Amygdala (tissue), 56 donors: ENCODE results near the gene PKNOX2.

Experiments
- DNase-seq, 56 donors: peaks; one replicate each; lab custom pipeline; 2025; lab: John Stamatoyannopoulos, UW

Gene PKNOX2

DNA sequence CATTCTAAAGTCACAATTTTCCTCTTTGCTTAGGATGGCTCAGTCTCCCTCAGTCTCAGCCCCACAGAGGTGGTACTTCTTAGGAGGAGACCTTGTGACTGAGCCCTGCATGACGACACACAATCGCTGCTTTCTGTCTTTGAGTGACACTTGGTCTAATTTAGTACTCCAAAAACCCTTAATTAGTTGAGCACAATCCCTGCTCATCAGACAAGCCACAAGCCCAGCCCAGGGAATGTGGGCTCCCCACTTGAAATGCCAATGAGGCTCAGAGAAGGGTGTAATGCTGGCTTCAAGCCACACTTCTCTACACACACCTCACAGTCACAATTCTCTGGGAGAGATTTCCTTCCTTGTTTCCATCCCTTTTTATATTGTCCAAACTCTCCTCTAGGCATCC is 229.7 kb downstream of the PKNOX2 start:
- no peak for DNase-seq

DNA sequence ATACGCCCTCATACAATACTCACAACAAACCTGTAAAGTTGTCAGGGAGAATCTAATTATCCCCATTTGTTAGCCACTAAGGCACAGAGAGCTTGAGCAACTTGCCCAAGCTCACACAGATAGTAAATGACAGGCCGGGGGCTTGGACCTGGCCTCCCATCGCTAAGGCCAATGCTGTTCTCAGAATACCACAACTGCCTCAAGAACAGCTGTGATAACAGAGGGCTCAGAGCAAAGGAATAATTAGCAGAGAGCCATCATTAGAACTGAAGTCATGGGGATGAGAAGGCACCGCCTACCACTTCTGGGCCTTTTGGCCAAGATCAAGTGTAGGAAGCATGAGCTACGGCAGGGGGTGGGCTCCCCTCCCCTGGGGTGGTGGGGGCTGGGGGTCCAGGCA is 232.9 kb downstream of the PKNOX2 start:
- DNase-seq = no peak

DNA sequence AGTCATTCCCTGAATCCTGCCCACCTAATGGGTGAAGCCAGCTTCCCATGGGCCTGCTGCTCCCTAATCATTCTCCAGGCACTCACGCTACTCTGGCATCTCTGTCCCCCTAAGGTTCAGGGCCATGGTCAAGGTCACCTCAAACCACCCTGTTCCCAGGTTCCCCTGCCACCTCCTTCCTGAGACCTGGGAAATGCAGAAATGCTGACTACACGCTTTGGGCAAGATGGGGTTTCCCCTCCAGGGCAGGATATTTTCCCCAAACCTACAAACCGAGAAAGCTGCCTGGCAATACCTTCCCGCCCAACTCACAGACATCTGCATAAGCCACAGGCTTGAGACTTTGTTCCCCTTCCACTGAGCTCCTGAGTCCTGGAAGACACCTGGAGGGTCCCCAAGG is 233.9 kb downstream of the PKNOX2 start:
- DNase-seq = no peak

DNA sequence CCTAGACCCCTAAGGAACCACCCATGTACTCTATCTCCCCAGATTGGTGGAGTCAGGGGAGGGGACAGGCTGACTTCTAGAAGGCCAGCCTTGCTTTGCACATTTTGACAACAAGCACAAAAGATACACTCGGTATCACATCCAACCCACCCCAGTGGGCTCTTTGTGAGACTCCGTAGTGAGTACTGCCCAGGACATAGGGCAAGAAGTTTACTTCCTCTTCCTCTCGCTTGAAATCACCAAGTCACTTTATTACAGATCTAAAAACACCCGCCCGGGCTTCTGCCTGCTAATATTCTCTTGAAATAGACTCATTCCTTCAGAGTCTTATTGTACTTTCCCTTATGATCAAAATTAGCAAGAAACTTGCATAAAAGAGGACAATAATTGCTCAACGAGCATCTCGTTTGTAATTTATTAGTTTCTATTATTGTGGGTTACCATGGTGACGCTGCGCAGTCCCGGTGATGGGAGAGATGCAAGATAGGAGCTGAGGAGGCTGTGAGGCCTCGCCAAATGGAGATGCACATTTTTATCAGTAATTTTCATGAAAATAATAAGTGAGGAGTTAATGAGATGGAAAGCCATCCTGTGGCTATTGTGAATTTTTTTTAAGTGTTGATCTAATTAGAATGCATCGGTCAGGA is 234.6 kb downstream of the PKNOX2 start:
- peak in 10 of 56 donors; percentile 12 to 53 (median 30) for DNase-seq

DNA sequence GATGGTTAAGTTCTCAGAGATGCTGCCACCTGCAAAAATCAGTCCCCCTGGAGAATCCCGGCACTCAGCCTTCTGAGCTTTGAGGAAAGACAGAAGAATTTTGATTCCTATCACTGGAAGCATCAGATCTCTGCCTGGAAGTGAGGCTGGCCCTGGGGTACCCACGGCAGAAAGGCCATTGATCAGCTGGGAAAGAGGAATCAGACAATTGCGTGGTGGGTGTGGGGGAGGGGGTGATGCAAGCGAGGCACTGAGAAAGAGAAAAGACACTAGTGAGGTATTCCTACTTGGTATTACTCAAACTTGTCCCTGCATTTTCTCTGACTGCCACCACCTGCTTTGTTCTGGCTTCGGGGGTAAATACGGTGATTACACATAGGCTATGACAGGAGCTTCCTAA is 235.4 kb downstream of the PKNOX2 start:
- no peak for DNase-seq

DNA sequence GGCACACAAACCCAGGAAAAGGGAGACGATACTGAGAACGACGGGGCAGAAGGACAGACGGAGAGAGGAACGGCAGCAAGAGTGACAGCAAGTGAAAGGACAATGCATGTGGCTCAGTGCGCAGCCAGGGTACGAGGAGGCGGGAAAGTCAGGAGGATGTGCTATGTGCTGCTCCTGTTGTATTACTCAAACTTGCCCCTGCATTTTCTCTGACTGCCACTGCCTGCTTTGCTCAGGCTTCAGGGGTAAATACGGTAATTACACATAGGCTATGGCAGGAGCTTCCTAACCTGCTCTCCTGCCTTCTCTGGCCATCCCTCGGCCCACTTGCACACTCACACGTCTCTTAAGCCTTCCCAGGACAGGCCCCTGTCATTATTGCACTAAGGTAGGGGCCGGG is 236.7 kb downstream of the PKNOX2 start:
- no peak for DNase-seq

DNA sequence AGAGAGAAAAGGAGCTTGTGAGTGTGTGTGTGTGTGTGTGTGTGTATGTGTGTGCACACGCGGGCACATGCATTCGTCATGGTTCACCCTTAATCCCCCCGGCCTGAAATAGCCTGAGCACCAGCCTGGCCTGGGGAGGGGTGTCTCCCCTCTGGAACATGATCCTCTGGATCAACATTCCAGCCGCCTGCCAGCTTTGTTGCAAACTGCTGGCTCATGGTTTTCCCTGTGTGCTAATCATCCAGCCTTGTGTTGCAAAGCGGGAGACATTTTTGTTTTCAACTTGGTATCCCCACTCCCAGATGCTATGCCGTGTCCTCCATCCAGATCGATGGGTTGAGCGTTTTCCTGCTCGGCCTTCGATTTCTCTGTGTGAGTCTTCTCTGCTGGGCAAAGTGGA is 237.2 kb downstream of the PKNOX2 start:
- no peak for DNase-seq

DNA sequence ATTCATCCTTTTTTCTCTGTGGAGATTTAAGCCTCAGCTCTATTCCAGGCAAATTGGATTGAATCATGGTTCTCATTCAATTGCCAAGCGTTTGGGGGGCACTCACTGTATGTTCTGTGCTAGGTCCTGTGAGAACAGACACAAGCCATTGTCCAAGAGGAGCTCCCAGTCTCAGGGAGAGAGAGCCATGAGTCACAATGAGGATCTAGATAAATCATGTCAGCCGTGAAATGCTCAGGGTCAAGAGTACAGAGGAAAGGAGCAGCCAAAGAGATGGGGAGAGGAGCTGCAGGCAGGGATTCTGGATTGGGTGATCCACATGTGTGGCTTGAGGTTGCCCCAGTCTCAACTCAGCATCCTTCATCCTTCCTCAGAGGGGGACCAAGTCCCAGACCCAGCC is 237.9 kb downstream of the PKNOX2 start:
- DNase-seq = no peak

DNA sequence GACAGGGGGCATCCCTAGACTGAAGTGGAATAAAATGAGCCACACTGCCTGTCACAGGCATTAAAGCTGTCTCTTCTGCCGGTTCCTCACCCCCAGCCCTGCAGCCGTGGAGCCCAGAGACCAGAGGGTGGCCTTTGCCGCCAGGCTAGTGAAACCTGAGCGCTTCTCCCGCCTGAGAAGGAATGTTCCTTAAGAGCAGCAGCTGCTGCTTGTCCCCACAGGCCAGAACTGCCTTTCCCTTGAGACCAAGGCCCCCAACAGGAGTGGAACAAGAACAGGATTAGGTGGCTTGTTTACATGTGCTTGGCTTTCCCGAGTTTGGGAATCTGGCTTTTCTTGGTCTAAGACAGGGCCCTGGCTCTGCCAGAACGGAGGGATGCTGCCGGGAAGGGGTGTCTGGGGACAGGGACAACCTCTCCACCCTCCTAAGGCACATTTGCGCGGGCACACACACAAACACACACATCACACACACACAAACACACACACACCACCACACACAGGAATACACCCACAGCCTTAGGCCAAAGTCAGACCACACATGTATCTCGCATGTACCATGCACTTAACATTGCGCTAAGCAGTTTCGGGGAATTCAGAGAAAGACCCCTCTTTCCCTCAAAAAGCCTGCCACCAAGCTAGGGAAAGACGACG is 239.7 kb downstream of the PKNOX2 start:
- DNase-seq = no peak

DNA sequence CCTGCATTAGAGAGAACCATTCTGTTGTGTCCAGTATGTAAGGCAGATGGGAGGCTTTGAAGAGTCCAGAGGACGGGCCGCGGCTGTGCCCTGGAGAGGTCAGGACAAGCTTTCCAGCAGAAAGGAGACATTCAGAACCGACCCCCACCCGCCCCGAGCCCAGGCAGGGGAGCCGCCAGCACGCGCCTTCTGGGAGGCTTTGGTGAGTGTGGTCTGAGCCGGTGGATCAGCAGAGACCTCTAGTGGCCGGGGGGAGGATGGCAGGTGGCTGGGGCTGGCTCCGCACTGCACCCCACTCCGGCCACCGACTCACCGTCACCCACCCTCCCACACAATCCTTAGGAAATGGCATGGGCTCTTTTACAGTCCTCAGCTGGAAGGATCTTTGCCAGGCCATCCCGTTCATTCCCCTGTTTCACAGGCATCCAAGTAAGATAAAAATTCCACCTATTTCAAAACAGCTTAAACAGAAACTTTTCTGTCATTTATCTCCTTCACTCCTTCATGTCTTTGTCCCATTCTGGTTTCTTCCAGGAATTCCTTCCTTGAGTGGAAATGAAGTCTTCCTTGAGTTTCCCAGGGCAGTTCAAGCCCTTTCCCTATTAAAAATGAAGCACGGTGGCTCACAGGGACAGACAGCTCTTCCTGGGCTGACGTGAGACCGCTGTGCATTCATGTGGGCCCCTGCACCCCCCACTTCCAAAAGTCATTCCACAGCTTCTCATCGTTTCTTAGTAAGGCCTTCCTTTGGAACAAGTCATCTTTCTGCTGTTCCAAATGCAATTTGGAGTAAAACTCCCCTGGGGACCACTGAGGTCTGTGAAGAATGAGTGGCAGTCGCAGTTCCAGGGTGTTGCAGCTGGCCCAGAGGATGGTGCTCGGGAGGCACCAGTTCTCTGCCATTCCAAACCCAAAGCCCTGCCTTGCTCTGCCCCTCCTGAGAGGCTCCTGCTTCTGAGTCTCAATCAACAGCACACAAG is 240.6 kb downstream of the PKNOX2 start:
- peak in 51 of 56 donors; percentile 15 to 80 (median 52) for DNase-seq

DNA sequence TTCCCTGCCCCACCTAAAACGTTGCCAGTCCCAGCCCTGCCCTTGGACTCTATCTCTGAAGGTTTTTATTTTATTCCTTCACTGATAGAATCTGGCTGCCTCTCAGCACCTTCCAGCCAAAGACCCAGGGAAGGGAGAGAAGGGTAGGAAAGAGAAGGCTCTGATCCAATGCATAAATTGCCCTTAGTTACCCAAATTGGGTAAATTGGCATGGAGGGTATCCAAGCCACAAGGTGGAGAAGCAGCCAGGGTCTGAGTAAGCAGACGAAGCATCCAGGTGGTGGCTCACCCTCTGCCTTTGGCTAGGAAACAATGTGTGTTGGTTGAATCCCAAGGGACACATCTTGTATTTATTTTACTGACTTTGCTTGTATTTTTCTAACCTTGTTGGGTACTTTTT is 242.5 kb downstream of the PKNOX2 start:
- DNase-seq = no peak

DNA sequence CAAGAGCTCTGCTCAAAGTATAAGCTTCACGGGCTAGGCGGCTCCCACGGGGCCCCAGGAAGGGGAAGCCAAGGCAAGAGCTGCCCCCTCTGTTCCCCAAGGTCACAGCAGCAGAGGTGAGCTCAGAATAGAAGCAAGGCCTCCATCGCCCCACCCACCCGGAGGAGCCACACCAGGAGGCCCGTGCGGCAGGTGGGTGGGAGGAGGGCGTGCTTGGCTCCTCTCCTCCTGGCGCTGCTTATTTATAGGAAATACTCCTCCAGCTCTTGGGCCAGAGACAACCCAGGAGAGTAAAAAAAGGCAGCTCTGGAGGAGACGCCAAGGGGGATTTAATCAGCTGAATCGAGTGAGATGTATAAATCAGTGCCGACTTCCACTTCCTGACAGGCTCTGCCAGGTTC is 243.8 kb downstream of the PKNOX2 start:
- DNase-seq = peak in 9 of 56 donors; percentile 12 to 47 (median 19)

DNA sequence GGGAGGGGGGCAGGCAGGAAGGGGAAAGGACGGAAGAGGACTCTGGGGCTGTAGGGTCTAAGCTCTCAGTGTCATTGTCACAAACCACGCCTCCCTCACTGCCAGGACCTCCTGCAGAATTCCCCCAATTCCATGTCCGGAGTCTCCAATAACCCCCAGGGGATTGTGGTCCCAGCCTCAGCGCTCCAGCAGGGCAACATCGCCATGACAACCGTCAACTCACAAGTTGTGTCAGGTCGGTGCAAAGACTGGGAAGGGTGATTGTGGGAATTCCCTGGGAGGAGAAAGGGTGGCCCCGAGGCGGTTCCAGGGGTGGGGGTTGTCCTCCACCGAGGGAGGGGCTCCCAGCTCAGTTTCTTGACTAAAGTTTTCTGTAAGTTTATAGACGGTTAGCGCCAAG is 245.5 kb downstream of the PKNOX2 start:
- DNase-seq = no peak

DNA sequence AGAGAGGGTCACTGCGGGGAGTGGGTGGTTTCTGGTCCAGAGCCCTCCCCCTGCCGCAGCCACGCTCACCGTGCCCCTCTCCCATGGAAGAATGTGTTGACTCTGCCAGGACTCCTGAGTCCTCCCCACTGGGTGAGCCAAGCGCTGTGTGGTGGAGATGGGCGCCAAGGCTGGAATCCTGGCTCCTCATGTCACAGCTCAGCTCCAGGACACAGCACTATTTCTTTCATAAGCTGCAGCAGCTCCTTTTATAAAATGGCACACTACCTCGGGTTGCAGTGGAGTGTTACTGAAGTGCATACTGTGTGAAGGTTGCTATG is 247.6 kb downstream of the PKNOX2 start:
- no peak for DNase-seq

DNA sequence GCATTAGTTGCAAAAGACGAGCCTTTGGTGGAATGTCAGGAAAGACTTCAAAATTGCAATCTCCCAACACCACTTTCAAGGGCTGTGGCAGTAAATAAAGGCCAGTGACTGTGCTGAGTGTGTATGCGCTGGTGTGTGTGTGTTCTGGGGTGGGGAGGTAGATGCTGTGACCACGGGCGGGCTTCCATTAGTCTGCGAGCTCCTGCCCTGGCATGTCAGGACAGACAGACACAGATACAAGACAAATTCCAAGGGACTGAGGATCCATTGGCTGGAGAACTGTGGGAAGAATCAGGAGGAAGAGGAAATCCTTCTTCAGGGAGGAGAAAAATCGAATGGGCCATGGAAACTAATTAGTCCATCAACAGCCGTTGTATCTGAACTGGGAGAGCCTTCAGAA is 248.0 kb downstream of the PKNOX2 start:
- DNase-seq = no peak

DNA sequence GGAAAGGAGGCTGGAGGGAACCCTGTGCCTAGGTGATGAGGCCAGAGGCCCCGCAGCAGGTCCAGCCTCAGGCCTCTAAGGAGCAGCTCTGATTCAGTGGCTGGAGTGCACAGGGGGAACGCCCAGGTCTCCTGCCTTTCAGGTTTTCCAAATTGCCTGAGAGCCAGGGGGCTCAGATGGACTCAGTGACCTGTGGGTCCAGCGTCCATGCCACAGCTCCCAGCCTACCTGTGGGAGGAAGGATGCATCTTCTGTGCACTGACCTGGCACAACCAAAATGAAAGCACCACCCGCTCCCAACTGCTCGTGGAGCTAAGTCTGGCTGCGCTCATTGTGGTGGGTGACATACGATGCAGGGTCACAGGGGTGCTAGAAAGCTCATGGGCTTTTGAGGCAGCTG is 248.7 kb downstream of the PKNOX2 start:
- DNase-seq = no peak

DNA sequence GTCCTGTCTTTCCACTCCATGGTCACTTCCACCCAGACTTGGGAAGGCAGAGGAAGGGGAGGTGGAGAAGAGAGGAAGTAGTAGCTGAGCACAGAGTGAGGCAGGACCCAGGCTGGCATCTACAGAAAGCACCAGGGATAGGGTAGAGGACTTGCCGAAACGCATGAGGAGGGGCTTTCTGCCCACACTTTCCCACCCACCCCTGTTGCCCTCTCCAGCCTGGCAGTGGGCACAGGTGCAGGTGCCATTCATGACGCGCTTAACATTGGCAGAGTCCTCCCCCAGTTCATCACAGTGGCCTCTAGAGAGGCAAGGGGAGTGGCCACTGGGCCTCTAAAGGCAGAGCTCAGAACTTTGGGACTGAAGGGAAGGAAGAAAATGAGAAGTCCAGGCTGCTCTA is 249.6 kb downstream of the PKNOX2 start:
- DNase-seq = no peak

DNA sequence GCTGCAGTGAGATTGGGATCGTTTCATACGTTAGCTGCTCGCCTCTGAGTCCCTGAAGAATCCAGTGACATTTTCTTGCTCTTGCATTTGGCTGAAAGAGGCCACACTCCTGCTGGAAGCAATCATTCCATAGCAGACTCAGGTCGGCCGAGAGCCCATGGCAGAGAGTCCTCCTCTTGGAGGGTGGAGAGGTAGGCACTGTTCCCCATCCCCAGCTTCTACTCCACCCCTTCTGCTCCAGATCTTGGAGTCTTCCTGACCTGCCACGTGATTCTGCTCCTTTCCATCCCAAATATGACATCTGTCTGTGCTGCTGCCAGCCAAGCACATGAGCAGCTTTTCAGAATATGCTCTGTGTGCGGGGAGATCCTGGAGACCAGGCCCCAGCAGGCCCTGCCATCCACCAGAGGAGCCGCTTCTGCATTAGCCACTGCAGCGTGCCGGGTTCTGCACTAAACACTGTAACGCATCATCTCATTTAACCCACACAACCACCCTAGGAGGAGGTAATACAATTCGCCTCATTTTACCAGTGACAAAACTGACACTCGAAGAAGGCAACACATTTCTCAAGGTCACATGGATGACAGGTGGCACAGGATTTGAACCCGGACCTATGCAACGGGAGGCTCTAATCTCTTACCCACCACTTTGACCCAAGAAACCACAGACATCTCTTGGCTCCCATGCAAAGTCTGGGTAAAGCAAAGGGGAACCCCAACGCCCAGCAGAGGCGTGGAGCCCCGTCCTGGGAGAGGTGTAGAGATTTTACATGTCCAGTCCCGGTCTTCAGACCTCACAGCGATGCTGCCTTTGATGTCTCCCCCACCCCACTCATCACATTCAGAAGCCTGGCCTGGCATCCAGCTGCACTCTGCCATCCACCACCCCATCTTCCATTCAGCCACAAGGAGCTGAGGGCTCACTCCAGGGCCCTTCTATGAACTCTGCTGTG is 252.7 kb downstream of the PKNOX2 start:
- DNase-seq = no peak

DNA sequence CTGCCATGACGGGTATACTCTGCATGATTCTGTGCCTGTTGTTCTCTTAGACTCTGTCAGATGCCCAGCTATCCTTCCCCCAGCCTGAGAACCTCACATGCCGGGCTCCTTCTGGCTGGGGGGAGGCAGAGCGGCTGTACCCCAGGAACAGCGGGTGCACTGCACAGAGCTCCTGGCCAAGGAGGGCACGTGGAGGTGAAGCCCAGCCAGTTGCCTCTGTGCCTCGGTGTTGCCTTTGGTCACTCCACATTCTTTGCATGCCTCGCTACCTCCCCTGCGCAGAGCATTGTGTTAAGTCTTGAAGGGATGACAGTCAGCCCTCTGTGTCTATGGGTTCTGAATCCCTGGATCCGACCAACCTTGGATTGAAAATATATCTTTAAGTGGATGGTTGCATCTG is 253.8 kb downstream of the PKNOX2 start:
- DNase-seq = no peak

DNA sequence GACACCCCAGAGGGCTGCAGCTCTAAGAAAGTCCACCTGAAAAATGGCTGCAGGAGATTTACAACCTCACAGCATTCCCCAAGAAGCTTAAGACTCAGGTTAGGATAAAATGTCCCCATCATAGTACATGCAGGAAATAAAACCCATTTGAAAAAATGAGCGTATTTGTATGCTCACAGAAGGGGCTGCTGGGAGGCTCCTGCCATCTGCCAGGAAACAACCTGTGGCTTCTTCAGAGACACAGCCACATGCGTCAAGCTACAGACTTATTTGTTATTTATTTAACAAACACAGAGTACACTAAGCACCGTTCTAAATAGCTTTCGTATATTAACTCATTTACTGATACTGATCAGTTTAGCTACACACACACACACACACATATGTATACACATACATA is 258.1 kb downstream of the PKNOX2 start:
- no peak for DNase-seq
